GOT3 (cell line): ENCODE data around the gene MINAR1.
A peak's percentile ranks its signal among the peaks of the same experiment; 100 is the strongest.
"Not testable (repeated sequence)": the region's sequence is repeated elsewhere in the genome, so short reads cannot be mapped to it uniquely, and the experiment has no call there.

Source experiments
- DNase-seq: peaks from one replicate; lab custom pipeline; 2025; ENCODE audit warnings: mixed read lengths; lab: John Stamatoyannopoulos, UW

MINAR1 gene, protein sequence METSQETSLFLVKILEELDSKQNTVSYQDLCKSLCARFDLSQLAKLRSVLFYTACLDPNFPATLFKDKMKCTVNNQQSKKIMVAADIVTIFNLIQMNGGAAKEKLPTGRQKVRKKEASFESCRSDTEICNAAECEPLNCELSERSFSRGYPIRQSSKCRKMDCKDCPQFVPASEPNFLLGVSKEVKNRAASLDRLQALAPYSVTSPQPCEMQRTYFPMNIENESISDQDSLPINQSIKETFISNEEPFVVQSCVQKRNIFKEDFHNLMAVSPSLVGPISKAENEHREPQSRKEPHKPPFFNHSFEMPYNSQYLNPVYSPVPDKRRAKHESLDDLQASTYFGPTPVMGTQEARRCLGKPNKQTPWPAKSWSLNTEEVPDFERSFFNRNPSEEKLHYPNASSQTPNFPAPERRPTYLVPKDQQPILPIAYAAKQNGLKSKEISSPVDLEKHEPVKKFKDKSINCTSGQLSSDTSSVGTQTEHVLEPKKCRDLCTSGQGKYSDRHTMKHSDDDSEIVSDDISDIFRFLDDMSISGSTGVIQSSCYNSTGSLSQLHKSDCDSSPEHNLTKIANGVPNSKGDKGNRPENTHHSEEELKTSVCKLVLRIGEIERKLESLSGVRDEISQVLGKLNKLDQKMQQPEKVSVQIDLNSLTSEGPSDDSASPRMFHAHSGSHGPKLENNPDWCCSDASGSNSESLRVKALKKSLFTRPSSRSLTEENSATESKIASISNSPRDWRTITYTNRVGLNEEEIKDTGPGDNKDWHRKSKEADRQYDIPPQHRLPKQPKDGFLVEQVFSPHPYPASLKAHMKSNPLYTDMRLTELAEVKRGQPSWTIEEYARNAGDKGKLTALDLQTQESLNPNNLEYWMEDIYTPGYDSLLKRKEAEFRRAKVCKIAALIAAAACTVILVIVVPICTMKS

DNA sequence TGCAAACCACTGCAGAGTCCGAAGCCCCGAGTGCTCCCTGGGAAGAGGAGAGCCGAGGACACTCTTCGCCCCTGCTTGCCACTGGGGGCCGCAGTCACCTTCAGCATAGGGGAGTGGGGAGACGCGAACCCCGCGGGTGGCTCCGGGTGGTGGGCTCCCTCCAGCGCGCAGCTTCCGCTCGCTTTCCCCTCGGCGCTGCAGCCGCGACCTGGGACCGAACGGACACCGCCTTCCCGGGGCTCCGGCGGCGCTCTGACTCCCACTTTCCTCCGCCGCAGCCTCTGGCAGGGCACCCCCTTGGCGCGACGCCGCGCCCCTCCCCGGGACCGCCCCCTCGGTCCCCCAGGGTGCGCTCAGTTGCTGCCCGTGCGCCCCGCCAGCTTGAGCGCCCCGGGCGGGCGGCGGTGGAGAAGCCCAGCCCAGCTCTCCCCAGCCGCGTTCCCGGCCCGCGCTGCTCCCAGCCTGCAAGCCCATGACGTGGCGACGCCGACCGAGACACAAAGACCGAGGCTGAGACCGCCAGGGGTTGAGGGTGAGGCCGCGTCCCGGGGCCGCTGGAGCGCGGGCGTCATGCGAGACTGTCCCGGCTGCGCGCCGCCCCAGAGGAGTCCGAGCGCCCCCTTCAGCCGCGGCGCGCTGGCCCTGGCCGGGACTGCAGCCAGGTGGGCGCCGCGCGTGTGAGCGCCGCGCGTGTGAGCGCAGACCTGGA lies at the start of gene MINAR1:
TSS of gene MINAR1 (plus strand) at position 701 of the 709 bp plus-strand sequence. CDS start 23,812 bp downstream, outside the sequence.
- DNase-seq: peak; percentile 42

DNA sequence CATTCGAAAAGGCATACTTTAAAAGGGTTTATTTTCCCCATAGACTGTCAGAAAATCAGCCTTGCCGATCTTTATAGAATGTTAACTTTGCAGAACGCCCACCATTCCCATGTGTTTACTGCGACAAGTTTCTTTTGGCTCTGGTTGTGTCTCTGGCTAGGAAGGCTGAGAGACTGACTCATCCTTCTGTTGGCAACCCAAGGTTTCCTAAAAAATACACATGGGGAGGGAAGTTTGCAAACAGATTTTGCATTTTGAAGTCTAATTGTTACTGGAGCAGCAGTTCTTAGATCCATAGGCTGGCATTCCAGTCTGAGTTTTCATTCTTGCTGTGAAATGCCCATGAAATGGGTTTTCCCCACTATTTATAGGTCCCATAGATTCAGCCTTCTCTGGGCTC lies 37.9 kb upstream of the MINAR1 start:
- no peak for DNase-seq

DNA sequence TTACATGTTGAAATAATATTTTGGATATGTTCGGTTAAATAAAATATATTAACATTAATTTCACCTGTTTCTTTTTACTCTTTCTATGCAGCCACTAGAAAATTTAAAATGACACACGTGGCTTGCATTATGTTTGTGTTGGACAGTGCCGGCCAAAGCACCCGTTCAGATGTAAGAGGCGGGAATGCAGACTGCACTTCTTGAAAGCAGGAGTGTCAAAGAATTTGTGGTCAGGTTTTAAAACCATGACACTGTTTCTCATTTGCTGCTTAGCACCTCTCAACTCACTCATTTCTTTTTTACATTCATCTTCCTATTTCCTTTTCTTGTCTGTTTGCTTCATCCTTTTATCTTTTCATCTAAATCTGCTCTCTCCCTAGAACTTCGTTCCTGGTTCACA lies 35.3 kb upstream of the MINAR1 start:
- DNase-seq: no peak

DNA sequence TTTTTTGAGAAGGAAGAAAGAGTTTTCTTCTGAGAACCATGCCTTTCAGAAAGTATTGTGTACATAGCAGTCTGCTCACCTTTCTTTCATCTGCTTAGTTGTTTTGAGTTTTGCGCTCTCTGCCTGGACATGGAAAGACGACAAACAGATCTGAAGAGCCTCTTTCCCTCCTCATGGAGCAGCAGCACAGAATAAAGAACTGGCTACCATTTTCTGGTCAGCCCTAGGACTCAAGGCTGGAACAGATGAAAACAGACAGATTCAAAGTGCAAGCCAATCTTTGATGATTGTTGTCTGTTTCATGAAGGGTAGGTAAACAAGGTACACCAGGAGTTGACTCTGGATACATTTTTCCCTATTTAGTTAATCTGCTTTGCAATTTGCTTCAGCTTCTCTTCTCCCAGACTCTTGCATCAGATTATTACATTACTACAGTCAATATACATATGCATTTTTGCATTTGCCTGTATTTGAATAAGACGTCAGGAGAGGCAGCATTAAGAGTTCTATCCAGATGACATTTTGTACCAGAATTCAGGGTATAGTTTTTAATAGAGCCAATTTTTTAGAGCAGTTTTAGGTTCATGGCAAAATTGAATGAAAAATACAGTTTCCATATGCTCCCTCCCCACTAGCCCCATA lies 34.7 kb upstream of the MINAR1 start:
- DNase-seq: no peak

DNA sequence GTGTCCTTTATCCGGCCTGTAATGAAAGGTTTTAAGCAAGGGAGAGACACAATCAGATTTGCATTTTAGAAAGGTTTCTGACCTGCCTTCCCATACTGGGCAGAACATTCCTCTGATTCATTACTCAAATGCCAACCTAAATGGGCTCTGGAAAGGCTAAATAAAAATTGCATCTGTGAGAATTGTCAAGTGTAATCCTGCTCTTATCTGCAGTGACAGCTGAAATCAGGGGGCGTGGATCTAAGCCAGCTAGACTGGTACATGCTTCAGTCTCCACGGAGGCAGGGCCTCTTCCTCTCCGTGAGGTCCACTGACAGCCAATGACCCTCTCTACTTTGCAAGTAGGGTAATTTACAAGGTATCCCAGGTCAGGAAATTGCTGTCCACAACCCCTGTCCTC lies 32.5 kb upstream of the MINAR1 start:
- no peak for DNase-seq

DNA sequence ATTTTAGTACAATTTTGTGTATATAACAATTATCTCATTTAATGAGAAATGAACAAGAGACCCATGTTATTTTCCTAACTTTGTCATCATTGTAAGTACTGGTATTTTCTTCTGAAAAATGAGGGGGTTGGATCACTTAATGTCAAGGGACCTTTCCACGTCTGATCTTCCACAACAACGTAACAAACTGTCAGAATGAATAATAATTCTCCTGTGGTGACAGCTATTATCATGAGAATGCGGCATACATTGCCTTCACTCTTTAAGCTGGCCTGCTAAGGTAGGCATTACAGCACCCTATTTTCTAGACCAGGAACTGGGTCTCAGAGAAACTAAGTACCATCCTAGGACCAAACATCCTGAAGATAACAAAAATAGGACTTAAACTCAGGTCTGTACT lies 31.5 kb upstream of the MINAR1 start:
- DNase-seq: no peak

DNA sequence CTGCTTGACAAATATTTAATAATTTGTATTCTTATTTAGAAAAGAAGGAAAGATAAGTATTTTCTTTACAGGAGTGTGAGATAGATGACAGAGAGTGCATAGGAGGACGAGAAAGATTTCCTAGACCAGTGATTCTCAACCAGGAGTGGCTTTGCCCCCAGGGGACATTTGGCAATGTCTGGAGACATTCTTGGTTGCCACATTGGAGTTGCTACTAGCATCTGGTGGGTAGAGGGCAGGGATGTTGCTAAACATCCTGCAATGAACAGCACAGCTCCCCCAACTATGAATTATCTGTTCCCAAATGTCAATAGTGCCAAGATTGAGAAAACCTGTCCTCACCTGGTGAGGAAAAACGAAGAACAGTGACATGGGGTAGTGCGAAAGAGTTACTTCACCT lies 30.8 kb upstream of the MINAR1 start:
- DNase-seq: no peak

DNA sequence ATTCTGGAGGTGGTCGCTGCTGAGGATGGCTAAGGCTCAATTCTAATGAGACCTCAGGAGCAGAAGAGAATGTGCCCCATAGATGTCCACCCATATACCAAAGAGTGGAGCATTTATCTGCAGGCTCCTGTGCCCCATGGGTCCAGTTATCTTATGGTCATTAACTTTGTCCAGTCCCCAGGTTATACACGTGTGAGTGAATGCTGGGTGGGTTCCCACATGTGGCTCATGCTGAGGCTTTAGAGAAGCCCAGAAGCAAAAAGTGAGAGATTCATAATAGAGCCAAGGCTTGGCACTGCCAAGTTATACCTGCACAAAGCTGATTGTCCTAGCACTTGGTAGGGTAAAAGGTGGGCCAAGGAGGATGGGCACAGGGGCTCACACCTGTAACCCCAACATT lies 30.0 kb upstream of the MINAR1 start:
- no peak for DNase-seq

DNA sequence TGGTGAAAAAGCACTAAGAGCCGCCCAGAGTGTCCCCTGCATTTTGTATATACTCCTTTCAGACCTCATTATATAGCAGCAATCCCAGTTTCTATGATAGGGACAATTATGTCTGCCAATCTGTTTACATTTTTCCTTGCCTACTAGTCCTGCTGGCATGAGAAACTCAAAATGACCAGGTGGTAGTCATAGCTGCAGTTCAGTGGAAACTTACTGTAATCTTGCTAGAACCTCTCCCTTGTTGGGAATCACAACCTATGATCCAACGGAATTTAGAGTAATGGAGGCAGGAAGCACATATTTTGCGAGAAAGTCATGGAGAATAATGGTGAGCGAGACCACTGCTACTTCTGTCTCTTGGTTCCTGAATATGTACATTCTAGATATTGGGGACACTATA lies 28.6 kb upstream of the MINAR1 start:
- no peak for DNase-seq

DNA sequence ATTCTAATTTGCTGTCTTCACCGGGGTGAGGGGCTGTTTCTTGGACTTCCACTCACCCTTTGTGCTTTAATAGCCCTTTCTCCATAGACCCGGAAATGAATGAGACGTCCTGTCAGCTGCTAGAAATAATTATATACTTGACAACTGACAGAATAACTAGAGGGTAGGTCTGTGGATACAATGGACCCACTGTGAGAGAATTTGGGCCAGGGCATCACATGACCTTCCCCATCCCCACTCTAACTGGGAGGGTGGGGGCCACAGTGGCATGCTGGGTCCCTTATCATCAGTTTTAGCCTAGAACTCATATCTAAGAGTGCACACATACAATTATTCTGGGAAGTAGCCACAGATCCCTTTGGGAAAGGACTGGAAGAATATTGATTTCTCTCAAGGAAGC lies 25.9 kb upstream of the MINAR1 start:
- no peak for DNase-seq

DNA sequence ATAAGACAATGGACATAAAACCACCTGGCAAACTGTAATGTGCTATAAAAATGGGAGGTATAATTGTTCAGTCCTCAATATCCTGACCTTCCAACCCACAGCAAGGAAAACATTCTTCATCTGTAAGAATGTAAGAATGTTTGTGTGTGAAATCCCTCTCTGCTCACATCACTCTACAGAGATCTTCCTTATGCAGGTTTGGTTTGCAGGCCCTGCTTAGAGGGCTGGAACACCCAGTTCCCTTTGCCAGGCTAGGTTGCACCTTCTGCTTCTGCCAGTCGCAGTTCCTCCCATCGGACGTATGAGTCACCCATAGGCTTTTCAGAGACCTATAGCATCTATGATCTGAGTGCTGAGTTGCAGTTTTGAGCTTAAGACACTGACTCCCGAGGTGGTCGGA lies 24.1 kb upstream of the MINAR1 start:
- DNase-seq: no peak

DNA sequence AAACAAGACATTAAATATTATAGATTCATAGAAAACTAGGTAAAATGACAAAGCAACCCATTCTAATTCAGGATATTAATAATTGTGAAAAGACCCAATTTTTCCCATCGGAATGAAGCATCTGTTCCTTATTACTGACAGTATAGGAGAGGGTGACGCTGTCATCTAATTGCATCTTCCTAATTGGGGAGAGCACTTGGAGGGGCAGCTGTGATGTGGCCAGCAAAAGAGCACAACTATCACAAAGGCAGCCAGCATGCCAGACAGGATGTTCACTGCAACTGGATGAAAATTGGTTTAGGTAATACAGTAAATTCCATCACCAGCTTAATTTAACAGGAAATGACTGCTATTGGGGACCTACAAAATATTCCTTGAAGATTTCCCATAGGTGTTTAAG lies 21.9 kb upstream of the MINAR1 start:
- DNase-seq: no peak

DNA sequence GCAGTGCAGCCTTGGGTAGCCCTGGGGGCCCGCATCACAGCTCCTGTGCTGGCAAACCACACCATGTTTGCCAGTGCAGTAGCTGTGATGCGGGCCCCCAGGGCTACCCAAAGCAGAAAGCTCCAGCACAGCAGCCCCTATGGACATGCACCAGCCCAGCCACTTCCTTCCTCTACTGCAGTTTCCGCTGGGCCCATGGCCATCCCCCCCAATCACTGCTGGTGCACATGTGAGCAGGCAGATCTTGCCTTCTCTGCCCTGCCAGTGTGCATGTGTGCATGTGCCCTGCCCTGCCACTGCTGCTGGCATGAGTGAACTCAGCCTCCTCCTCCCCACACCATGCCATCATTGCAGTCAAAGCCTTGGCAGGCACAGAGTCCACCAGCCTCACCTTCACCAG lies 20.1 kb upstream of the MINAR1 start:
- no peak for DNase-seq

DNA sequence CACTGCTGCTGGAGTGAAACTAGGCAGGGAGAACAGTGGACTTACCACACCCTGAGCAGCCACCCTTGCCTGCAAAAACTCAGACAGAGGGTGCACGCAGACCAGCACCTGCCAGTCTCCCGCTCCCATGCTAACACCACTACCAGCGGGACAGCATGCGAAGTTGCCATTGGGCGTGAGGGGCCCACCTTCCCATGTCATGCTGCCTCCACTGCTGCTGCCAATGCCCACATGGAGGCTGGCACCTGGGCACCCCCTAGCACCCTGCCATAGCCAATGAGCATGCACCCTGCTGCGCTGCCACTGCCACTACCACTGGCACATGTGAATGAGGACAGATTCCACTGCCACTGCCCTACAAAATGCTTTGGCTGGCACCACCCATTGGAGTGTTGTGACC lies 19.7 kb upstream of the MINAR1 start:
- no peak for DNase-seq

DNA sequence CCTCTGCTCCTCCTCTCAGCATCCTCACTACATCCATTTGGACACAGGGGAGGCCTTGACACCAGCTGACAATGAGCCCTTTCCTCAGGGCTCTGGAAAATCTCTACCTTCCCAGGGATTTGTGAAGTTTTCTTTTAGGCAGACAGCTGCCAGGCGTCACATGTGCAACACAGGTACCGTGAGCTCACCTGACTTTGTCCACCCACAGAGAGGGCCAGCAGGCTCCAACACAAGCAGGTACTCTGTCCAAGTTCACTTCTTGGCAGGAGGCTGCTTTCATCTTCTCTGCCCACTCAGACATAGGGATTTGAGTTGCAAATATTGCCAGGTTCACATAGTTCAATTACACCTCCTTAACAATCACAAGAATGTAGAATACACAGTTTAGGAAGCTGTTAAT lies 15.3 kb upstream of the MINAR1 start:
- DNase-seq: no peak

DNA sequence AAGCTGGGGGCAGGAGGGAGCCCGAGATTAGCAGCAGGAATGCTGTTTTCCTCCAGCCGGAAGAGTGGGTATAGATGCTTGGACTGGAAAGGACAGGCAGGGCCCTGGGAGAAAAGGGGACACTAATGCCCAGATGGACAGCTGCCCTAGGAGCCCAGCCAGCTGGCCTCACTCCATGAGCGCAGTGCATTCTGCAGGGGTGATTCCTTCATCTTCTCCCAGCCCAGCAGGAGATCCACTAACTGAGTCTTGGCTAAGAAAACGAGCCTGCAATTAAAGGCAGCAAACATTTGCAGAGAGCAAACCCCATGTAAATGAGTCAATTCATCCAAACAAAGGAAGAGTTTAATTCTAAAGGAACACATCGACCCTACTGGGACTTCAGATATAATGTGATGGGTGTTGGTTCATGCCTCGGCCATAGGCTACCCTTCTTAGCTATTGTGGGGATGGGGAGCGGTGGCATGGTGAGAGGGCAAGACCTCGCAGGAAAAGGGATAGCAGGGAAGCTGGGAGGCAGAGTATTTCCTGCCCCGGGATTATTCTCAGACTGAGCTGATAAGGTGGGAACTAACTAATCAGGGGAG lies 13.3 kb upstream of the MINAR1 start:
- DNase-seq: no peak

DNA sequence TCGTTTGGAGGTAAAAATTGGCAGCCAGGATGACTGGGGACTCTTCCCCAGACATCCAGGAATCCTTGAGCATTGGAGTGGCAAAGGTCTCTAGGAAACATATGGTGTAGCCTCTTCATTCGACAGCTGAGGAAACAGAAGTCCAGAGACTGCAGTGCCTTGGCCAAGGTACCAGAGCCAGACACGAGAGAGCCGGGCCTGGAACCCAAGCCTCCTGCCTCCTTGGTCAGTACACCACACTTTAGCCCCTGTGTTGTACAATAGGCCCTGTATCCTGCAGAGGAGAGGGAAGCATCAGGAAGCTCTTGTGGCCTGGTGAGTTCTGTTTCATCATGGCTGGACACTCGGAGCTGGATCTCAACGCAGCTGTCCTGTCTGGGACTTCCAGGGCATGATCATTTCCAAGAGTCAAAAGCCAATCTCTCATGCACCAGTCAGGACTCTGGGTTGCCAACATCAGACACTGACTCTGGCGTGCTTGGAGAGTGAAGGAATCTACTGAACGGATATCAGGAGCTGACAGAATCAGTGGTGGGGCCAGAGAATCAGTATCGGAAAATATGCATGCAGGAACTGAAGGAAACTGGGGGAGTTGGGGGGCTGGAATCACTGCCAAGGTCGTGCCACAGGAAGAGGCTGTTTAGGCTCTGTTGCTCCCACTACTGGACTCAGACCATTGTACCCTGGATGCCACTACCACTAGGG lies 6.4 kb upstream of the MINAR1 start:
- no peak for DNase-seq

DNA sequence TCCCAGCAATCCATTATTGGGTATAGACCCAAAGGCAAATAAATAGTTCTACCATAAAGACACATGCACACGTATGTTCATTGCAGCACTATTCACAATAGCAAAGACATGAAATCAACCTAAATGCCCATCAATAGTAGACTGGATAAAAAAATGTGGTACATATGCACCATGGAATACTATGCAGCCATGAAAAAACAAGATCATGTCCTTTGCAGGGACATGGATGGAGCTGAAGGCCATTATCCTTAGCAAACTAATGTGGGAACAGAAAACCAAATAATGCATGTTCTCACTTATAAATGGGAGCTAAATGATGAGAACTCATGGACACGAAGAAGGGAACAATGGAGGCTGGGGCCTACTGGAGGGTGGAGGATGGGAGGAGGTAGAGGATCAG lies 5.2 kb upstream of the MINAR1 start:
- not testable (repeated sequence) for DNase-seq

DNA sequence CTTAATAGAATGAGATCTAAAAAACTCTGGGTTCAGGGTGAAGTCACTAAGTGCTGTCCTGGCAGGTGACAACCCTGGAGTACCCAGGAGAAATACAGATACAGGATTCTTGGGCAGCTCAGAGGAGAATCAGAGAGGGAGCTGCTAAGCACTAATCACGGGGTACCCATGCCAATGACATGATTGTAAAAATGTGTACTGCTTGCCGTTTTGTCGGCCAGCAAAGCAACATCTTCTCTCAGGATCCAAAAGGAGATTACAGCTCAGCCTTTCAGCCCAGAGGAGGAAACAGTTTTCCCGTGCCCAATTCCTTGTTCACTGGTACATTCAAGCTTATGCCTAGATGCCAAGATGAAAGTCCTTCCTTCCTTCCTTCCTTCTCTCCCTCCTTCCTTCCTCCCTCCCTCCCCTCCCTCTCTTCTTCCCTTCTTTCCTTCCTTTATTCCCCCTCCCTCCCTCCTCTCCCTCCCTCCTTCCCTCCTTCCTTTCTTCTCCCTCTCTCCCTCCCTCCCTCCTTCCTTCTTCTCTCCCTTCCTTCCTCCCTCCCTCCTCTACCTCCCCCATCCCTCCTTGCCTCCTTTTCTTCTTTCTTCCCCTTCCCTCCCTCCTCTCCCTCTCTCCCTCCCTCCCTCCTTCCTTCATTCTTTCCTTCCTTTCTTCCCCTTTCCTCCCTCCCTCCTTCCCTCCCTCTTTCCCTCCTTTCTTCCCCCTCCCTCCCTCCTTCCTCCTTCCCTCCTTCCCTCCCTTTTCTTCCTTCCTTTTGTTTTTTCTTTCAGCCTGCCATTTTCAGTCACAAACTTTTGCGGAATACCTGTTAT lies 4.1 kb upstream of the MINAR1 start:
- no peak for DNase-seq
